GM23338 (cell line): Measurements from ENCODE around the gene DNAJC13. TPM values are rescaled to one million over a fixed set of nuclear protein-coding genes. Genes with fewer than 3 reads are reported as not detected.

ENCODE experiments used
- ATAC-seq: fragments of 200-7000 bp; cut with Tn5 transposase; 3 replicates; pipeline ENCODE4 v1.9.1; 2020
- DNase-seq: peaks from one replicate; pipeline ENCODE4 v3.0.0-alpha.2; 2015; ENCODE audit warnings: low spot score
- H2AFZ ChIP-seq: fragments of 200-600 bp; sonication (generic); 2 replicates; pipeline ENCODE4 v1.8.0; 2016; ENCODE audit warnings: antibody characterized with exemption, mild to moderate bottlenecking, moderate library complexity
- H3F3A ChIP-seq: fragments of 200-600 bp; sonication (generic); replicated peaks from 2 replicates; pipeline ENCODE4 v1.8.0; 2017; ENCODE audit warnings: antibody characterized with exemption, mixed run types, low read depth
- H3K27ac ChIP-seq: fragments of 200-600 bp; sonication (generic); 2 replicates; pipeline ENCODE4 v1.6.1; 2016; ENCODE audit warnings: low read depth
- H3K27me3 ChIP-seq: fragments of 200-600 bp; sonication (generic); 2 replicates; pipeline ENCODE4 v1.8.0; 2016; ENCODE audit warnings: mild to moderate bottlenecking, mixed run types, moderate library complexity; ENCODE audit not compliant: insufficient read depth
- H3K36me3 ChIP-seq: fragments of 200-600 bp; sonication (generic); 2 replicates; pipeline ENCODE4 v1.8.0; 2016; ENCODE audit warnings: mild to moderate bottlenecking; ENCODE audit not compliant: insufficient read depth
- H3K4me1 ChIP-seq: fragments of 200-600 bp; sonication (generic); 2 replicates; pipeline ENCODE4 v1.8.0; 2016; ENCODE audit warnings: mild to moderate bottlenecking, moderate library complexity; ENCODE audit not compliant: insufficient read depth
- H3K4me2 ChIP-seq: fragments of 200-600 bp; sonication (generic); 2 replicates; pipeline ENCODE4 v1.7.1; 2017; ENCODE audit warnings: mixed run types
- H3K4me3 ChIP-seq: fragments of 200-600 bp; sonication (generic); 2 replicates; pipeline ENCODE4 v1.6.1; 2016; ENCODE audit warnings: mixed run types
- H3K79me2 ChIP-seq: fragments of 200-600 bp; sonication (generic); replicated peaks from 2 replicates; pipeline ENCODE4 v1.8.0; 2017; ENCODE audit warnings: mild to moderate bottlenecking; ENCODE audit not compliant: insufficient read depth
- H3K9me2 ChIP-seq: fragments of 200-600 bp; sonication (generic); 2 replicates; pipeline ENCODE4 v1.8.0; 2017; ENCODE audit not compliant: insufficient read depth
- H4K20me1 ChIP-seq: fragments of 200-600 bp; sonication (generic); replicated peaks from 2 replicates; pipeline ENCODE4 v1.8.0; 2017; ENCODE audit warnings: mild to moderate bottlenecking; ENCODE audit not compliant: insufficient read depth
- H3K27ac Mint-ChIP-seq: 2 replicates; pipeline ENCODE4 v1.8.0; 2020; ENCODE audit warnings: inconsistent platforms, mild to moderate bottlenecking, moderate library complexity, mixed read lengths
- H3K27me3 Mint-ChIP-seq: 3 replicates; pipeline ENCODE4 v1.8.0; 2022; ENCODE audit warnings: low read depth, mild to moderate bottlenecking, moderate library complexity, mixed read lengths, inconsistent platforms; ENCODE audit not compliant: insufficient read depth, poor library complexity
- H3K36me3 Mint-ChIP-seq: 3 replicates; pipeline ENCODE4 v1.8.0; 2021; ENCODE audit warnings: low read depth, mild to moderate bottlenecking, inconsistent platforms, moderate library complexity, mixed read lengths
- H3K4me1 Mint-ChIP-seq: 3 replicates; pipeline ENCODE4 v1.8.0; 2020; ENCODE audit warnings: mild to moderate bottlenecking, inconsistent platforms, mixed read lengths
- H3K4me3 Mint-ChIP-seq: 3 replicates; pipeline ENCODE4 v1.8.0; 2021; ENCODE audit warnings: moderate library complexity, mild to moderate bottlenecking, inconsistent platforms, mixed read lengths
- H3K9me3 Mint-ChIP-seq: 3 replicates; pipeline ENCODE4 v1.8.0; 2020; ENCODE audit warnings: moderate library complexity, mild to moderate bottlenecking, inconsistent platforms, mixed read lengths
- CREB1 ChIP-seq: fragments of 250-450 bp; sonication (Bioruptor Pico); IDR thresholded peaks from 2 replicates; pipeline ENCODE4 v1.5.0; 2020; ENCODE audit warnings: low read depth, mild to moderate bottlenecking, moderate library complexity
- CTCF ChIP-seq, 2 experiments: fragments of 200-600 bp in 1 of 2; sonication (generic) in 1 of 2; conservative IDR thresholded peaks; 2 replicates each; pipeline versions ENCODE4 v1.5.1 to v1.6.1; 2016 to 2017; ENCODE audit warnings: antibody characterized with exemption in 2 of 2, low read depth in 2 of 2, mild to moderate bottlenecking in 2 of 2, moderate library complexity in 1 of 2
- ETS1 ChIP-seq: IDR thresholded peaks from 2 replicates; pipeline ENCODE4 v1.6.1; 2016; ENCODE audit warnings: antibody characterized with exemption
- EZH2 ChIP-seq: fragments of 200-600 bp; sonication (generic); IDR thresholded peaks from one replicate; pipeline ENCODE4 v1.8.0; 2017; ENCODE audit warnings: antibody characterized with exemption, mild to moderate bottlenecking, low read depth; ENCODE audit not compliant: unreplicated experiment
- EZH2phosphoT487 ChIP-seq: fragments of 200-600 bp; sonication (generic); IDR thresholded peaks from one replicate; pipeline ENCODE4 v1.8.1; 2018; ENCODE audit warnings: antibody characterized with exemption; ENCODE audit not compliant: unreplicated experiment
- JUNB ChIP-seq: IDR thresholded peaks from one replicate; pipeline ENCODE4 v1.6.1; 2016; ENCODE audit warnings: antibody characterized with exemption; ENCODE audit not compliant: unreplicated experiment
- NANOG ChIP-seq: IDR thresholded peaks from 2 replicates; pipeline ENCODE4 v1.6.1; 2016; ENCODE audit warnings: antibody characterized with exemption, borderline replicate concordance
- POLR2AphosphoS5 ChIP-seq: IDR thresholded peaks from 2 replicates; pipeline ENCODE4 v1.6.1; 2016; ENCODE audit warnings: antibody characterized with exemption, low read depth
- REST ChIP-seq: IDR thresholded peaks from one replicate; pipeline ENCODE4 v1.6.1; 2018; ENCODE audit warnings: antibody characterized with exemption; ENCODE audit not compliant: unreplicated experiment
- STAT1 ChIP-seq: IDR thresholded peaks from one replicate; pipeline ENCODE4 v1.6.1; 2016; ENCODE audit warnings: antibody characterized with exemption; ENCODE audit not compliant: unreplicated experiment
- ZNF114 ChIP-seq: fragments of 250-450 bp; sonication (Bioruptor Pico); IDR thresholded peaks from 2 replicates; pipeline ENCODE4 v1.5.0; 2020; ENCODE audit warnings: mild to moderate bottlenecking, moderate library complexity
- ZNF331 ChIP-seq: fragments of 250-450 bp; sonication (Bioruptor Pico); IDR thresholded peaks from 2 replicates; pipeline ENCODE4 v1.5.0; 2020; ENCODE audit warnings: low read depth, mild to moderate bottlenecking, moderate library complexity
- polyA plus RNA-seq: library from polyadenylated mRNA; unstranded; fragments of >200 nt; fragmentation: Nextera tagmentation; extraction: Ambion mirVana; gene quantifications from 2 replicates; pipeline ENCODE4 v1.2.1, GENCODE V29; 2016
- total RNA-seq: library from RNA; depleted of rRNA; stranded (reverse); fragments of >200 nt; shearing (Covaris generic); gene quantifications from 2 replicates; pipeline ENCODE4 v1.2.3, GENCODE V29; 2014
- TF ChIP-seq, protein P1 (sequence below): fragments of 250-450 bp; sonication (Bioruptor Pico); IDR thresholded peaks from 2 replicates; pipeline ENCODE4 v1.5.0; 2020; ENCODE audit warnings: mild to moderate bottlenecking, moderate library complexity

Gene DNAJC13
- total and polyA plus RNA-seq, 2 experiments from 2014 or later, result 8.3 to 33.6 TPM

DNA sequence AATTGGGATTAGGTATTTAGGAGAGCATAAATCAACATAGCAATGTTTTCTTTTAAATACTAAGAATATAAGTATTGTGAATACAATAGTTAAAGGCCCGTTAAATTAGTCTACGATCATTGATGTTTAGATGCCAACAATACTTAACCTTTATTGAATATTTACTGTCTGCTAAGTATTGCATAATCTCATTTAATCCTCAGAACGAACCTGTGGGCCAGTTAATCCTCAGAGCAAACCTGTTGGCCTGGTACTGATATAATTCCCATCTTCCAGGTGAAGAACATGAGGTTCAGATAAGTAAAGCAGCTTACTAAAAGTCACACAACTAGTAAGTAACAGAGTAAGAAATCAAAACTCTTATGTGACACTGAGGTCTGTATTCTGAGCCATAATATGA is 122.4 kb downstream of the DNAJC13 start:
- Histone ChIP-seq H3K4me3 (no peak overlapping the region), H3F3A (no peaks in the 10 kb centered on the region), H3K27ac (no peak overlapping the region), H3K36me3 (no peaks in the 10 kb centered on the region), H4K20me1 (no peaks in the 10 kb centered on the region), H3K4me1 (no peaks in the 10 kb centered on the region), H3K79me2 (no peaks in the 10 kb centered on the region), H2AFZ (no peak overlapping the region), H3K4me2 (no peak overlapping the region), H3K27me3 (no peaks in the 10 kb centered on the region), H3K9me2 (no peaks in the 10 kb centered on the region)
- Mint-ChIP-seq H3K27me3 (peaks cover 3% of the 10 kb centered on the region), H3K36me3 (peaks cover 13% of the 10 kb centered on the region), H3K27ac (no peak overlapping the region), H3K4me3 (no peak overlapping the region), H3K4me1 (peaks cover 8% of the 10 kb centered on the region; the same call in 2 of the 3 replicates), H3K9me3 (no peaks in the 10 kb centered on the region)
- DNase-seq (no peak), ATAC-seq (no peak)
- no peak for TF ChIP-seq STAT1
- TF ChIP-seq REST, result no peak
- TF ChIP-seq, protein P1, sequence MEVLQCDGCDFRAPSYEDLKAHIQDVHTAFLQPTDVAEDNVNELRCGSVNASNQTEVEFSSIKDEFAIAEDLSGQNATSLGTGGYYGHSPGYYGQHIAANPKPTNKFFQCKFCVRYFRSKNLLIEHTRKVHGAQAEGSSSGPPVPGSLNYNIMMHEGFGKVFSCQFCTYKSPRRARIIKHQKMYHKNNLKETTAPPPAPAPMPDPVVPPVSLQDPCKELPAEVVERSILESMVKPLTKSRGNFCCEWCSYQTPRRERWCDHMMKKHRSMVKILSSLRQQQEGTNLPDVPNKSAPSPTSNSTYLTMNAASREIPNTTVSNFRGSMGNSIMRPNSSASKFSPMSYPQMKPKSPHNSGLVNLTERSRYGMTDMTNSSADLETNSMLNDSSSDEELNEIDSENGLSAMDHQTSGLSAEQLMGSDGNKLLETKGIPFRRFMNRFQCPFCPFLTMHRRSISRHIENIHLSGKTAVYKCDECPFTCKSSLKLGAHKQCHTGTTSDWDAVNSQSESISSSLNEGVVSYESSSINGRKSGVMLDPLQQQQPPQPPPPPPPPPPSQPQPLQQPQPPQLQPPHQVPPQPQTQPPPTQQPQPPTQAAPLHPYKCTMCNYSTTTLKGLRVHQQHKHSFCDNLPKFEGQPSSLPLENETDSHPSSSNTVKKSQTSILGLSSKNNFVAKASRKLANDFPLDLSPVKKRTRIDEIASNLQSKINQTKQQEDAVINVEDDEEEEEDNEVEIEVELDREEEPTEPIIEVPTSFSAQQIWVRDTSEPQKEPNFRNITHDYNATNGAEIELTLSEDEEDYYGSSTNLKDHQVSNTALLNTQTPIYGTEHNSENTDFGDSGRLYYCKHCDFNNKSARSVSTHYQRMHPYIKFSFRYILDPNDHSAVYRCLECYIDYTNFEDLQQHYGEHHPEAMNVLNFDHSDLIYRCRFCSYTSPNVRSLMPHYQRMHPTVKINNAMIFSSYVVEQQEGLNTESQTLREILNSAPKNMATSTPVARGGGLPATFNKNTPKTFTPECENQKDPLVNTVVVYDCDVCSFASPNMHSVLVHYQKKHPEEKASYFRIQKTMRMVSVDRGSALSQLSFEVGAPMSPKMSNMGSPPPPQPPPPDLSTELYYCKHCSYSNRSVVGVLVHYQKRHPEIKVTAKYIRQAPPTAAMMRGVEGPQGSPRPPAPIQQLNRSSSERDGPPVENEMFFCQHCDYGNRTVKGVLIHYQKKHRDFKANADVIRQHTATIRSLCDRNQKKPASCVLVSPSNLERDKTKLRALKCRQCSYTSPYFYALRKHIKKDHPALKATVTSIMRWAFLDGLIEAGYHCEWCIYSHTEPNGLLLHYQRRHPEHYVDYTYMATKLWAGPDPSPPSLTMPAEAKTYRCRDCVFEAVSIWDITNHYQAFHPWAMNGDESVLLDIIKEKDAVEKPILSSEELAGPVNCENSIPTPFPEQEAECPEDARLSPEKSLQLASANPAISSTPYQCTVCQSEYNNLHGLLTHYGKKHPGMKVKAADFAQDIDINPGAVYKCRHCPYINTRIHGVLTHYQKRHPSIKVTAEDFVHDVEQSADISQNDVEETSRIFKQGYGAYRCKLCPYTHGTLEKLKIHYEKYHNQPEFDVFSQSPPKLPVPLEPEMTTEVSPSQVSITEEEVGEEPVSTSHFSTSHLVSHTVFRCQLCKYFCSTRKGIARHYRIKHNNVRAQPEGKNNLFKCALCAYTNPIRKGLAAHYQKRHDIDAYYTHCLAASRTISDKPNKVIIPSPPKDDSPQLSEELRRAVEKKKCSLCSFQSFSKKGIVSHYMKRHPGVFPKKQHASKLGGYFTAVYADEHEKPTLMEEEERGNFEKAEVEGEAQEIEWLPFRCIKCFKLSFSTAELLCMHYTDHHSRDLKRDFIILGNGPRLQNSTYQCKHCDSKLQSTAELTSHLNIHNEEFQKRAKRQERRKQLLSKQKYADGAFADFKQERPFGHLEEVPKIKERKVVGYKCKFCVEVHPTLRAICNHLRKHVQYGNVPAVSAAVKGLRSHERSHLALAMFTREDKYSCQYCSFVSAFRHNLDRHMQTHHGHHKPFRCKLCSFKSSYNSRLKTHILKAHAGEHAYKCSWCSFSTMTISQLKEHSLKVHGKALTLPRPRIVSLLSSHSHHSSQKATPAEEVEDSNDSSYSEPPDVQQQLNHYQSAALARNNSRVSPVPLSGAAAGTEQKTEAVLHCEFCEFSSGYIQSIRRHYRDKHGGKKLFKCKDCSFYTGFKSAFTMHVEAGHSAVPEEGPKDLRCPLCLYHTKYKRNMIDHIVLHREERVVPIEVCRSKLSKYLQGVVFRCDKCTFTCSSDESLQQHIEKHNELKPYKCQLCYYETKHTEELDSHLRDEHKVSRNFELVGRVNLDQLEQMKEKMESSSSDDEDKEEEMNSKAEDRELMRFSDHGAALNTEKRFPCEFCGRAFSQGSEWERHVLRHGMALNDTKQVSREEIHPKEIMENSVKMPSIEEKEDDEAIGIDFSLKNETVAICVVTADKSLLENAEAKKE (CRISPR knock-in tag), result no peak
- no peak for TF ChIP-seq ZNF114 (CRISPR knock-in tag)
- TF ChIP-seq ETS1, result no peak
- no peak for TF ChIP-seq POLR2AphosphoS5
- no peak for TF ChIP-seq CTCF (conservative IDR thresholded peaks at IDR 0.05; ENCODE audit: low read depth in 2 of 2)
- TF ChIP-seq CREB1 (CRISPR knock-in tag), result no peak
- no peak for TF ChIP-seq EZH2phosphoT487
- TF ChIP-seq NANOG, result no peak
- TF ChIP-seq JUNB, result no peak
- TF ChIP-seq ZNF331, result no peak
- TF ChIP-seq EZH2, result no peak
